H1 (cell line): ENCODE data around the gene SULT2B1. TPM values are rescaled to one million over a fixed set of nuclear protein-coding genes. Genes with fewer than 3 reads are reported as not detected.

Experiments
- BRCA1 ChIP-seq: IDR thresholded peaks from 2 replicates; pipeline ENCODE4 v1.6.1; 2012; ENCODE audit warnings: low read depth, low read length, improper control_type of control experiment
- CEBPB ChIP-seq: IDR thresholded peaks from 2 replicates; pipeline ENCODE4 v1.6.1; 2012; ENCODE audit warnings: low read depth, low read length
- CREB1 ChIP-seq: IDR thresholded peaks from 2 replicates; pipeline ENCODE4 v1.6.1; 2012; ENCODE audit warnings: inconsistent platforms
- FOSL1 ChIP-seq: IDR thresholded peaks from 2 replicates; pipeline ENCODE4 v1.6.1; 2011; ENCODE audit warnings: mild to moderate bottlenecking, low read depth, low read length, moderate library complexity; ENCODE audit not compliant: insufficient read depth
- GABPA ChIP-seq: IDR thresholded peaks from 2 replicates; pipeline ENCODE4 v1.6.1; 2011; ENCODE audit warnings: mild to moderate bottlenecking, low read length, moderate library complexity, borderline replicate concordance; ENCODE audit not compliant: insufficient read depth
- HDAC6 ChIP-seq: IDR thresholded peaks from one replicate; pipeline ENCODE4 v1.7.1; 2012; ENCODE audit warnings: low read depth, mild to moderate bottlenecking, inconsistent platforms, low read length, moderate library complexity
- JUND ChIP-seq: IDR thresholded peaks from 2 replicates; pipeline ENCODE4 v1.6.1; 2011; ENCODE audit warnings: mild to moderate bottlenecking, improper control_type of control experiment, low read length
- NANOG ChIP-seq: IDR thresholded peaks from 2 replicates; pipeline ENCODE4 v1.6.1; 2011; ENCODE audit warnings: low read length, low read depth, mild to moderate bottlenecking, inconsistent platforms; ENCODE audit not compliant: insufficient read depth, poor library complexity, severe bottlenecking
- POLR2AphosphoS5 ChIP-seq: IDR thresholded peaks from 2 replicates; pipeline ENCODE4 v1.6.1; 2011; ENCODE audit warnings: low read depth, low read length
- RBBP5 ChIP-seq: IDR thresholded peaks from 2 replicates; pipeline ENCODE4 v1.7.1; 2012; ENCODE audit warnings: low read depth, mild to moderate bottlenecking, inconsistent platforms, low read length, moderate library complexity, borderline replicate concordance
- SIN3A ChIP-seq, 2 experiments: IDR thresholded peaks in 1 of 2; conservative IDR thresholded peaks in 1 of 2; 2 replicates each; pipeline ENCODE4 v1.6.1; 2011 to 2012; ENCODE audit warnings: low read length in 2 of 2, improper control_type of control experiment in 1 of 2, low read depth in 1 of 2, mild to moderate bottlenecking in 1 of 2
- SP2 ChIP-seq: IDR thresholded peaks from 2 replicates; pipeline ENCODE4 v1.6.1; 2012; ENCODE audit warnings: mild to moderate bottlenecking, low read length, inconsistent platforms
- polyA plus RNA-seq, 7 experiments: library from polyadenylated mRNA; depleted of rRNA in 3 of 7; stranded (reverse) in 5 of 7; unstranded in 2 of 7; fragments of >200 nt in 5 of 7; fragments of 200-250 nt in 2 of 7; gene quantifications; 1 replicate in 5 of 7; 2 replicates in 1 of 7; 4 replicates in 1 of 7; pipeline versions ENCODE4 v1.2.1 to v1.2.3, GENCODE V29; 2011 to 2013; ENCODE audit warnings: missing spikeins in 2 of 7, mixed read lengths in 2 of 7
- total RNA-seq: library from RNA; stranded (reverse); fragmentation: NEBNext Ultra II Directional; extraction: Animal tissue kit (Norgen Biotek cat#: 25700); gene quantifications from 2 replicates; pipeline ENCODE4 v1.2.1, GENCODE V29; 2021
- TF ChIP-seq, protein P1 (sequence below): IDR thresholded peaks from 2 replicates; pipeline ENCODE4 v1.6.1; 2012; ENCODE audit warnings: inconsistent platforms

The SULT2B1 gene
- total and polyA plus RNA-seq, 2 of the 8 experiments (the other 6 are each of a cell fraction or from before 2014, with no cell fraction given) = 1.5 to 2.6 TPM

DNA sequence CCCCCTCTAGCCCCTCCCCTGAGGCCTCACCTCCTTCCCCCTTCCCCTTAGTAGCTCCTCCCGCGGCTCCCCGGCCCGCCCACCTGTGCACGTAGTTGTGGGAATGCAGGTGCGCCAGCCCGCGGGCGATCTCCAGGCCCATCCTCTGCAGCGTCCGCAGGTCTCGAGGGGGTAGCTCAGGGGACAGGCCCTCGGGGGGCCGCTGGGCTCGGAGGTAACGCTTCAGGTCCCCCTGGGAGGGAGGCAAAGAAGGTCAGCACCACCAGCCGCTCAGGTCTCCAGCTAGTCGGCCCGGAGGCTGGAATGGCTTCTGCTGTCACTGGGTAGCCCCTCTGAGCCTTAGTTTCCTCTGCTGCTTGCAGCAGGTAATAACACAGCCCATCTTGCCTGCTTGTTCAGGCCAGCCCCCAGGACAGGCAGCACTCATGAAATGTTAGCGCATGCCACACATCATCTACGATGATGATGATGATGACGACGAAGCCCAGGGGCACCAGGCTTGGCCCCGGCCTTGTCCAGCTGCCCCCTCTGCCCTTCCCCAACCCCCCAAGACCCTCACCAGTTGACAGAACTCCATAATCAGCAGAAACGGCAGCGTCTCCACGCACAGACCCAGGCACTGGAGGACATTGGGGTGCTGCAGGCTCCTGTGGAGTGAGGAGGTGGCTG lies 49.5 kb upstream of the SULT2B1 start (continued):
- no peak for TF ChIP-seq GABPA
- TF ChIP-seq SIN3A (conservative IDR thresholded peaks at IDR 0.05 in 1 of 2, IDR thresholded peaks at IDR 0.05 in 1 of 2; ENCODE audit: low read depth in 1 of 2, low read length in 2 of 2) = no peak
- no peak for TF ChIP-seq FOSL1
- TF ChIP-seq CEBPB = no peak
- 0 out of 2 replicates have a peak, but pooled peaks have one; percentile 14 for TF ChIP-seq POLR2AphosphoS5
- no peak for TF ChIP-seq SP2
- TF ChIP-seq BRCA1 = no peak
- 0 out of 2 replicates have a peak, but pooled peaks have one; percentile 29 for TF ChIP-seq CREB1
- no peak for TF ChIP-seq JUND
- peak; percentile 25; the same call in 1 of the 2 replicates for TF ChIP-seq RBBP5
- no peak for TF ChIP-seq NANOG
- TF ChIP-seq, protein P1, sequence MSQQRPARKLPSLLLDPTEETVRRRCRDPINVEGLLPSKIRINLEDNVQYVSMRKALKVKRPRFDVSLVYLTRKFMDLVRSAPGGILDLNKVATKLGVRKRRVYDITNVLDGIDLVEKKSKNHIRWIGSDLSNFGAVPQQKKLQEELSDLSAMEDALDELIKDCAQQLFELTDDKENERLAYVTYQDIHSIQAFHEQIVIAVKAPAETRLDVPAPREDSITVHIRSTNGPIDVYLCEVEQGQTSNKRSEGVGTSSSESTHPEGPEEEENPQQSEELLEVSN = no peak
- TF ChIP-seq HDAC6 = no peak
